Activated CD4-positive, alpha-beta T cell treated with anti-CD3 and anti-CD28 coated beads, Interleukin-2, Interleukin-4, amounts not matched to agents 100 ng/mL and 50 ng/mL, durations not matched to agents 16 hours and 8 hours (primary cell): ENCODE data around the gene MEIOC.

Experiments
- DNase-seq: peaks from one replicate; pipeline ENCODE4 v3.0.0-alpha.2; 2020; ENCODE audit warnings: low spot score

Gene MEIOC

DNA sequence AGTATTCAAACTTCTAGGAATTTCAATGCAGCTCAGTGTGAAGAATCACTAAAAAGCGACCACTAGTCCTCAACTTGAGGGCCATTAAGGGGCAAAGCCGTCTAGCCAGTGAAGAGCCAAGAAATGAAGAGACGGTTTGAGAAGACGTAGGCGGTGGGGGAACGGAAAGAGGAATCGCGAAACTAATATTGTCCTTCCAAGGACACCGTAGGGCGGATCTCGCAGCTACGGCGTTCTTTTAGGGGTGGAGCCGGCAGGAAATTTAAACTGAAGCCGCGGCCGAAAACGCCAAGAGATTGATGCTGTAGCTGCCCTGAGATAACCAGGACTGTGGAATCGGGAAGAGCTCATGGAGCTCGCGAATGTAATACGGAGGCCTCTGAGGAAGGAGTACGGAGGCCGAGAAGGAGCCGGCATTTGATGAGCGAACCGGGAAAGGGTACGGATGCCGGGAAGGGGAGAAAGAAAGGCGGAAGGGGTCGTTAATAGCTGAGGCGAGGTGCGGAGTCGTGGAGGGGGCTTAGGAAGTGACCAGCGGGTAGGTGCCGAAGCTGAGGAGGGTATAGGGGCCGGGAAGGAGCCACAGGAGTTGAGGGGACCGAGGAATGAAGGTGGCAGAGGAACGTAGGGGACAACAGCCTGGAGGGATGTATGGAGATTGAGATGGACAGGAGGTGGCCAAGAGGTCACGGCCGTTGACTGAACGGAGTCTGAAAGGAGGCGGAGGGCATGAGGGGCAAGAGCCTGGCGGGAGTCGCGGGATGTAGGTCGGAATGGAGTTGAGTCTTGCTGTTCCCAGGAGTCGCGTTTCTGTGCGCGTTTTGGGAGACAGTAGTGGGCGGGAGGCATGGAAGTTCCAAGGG lies 52.4 kb downstream of the MEIOC start, which contains the start of gene DBF4B:
DBF4B (plus strand) TSS at position 265 of the 863 bp plus-strand sequence; CDS start at position 421, 156 bp downstream.
- peak; percentile 91 for DNase-seq

DNA sequence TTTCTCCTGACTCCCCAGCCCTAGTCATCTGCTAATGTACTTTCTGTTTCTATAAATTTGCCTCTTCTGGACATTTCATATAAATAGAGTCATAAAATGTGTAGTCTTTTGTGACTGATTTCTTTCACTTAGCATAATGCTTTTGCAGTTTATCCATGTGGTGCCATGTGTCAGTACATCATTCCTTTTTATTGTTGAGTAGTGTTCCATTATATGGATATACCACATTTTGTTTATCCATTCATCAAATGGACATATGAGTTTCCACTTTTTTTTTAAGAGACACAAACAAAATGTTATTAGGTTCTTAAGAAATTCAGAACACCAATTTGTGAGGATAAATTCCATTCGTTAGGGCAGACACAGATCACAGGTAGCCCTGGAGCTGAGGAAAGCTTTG lies 63.2 kb downstream of the MEIOC start:
- DNase-seq = no peak

DNA sequence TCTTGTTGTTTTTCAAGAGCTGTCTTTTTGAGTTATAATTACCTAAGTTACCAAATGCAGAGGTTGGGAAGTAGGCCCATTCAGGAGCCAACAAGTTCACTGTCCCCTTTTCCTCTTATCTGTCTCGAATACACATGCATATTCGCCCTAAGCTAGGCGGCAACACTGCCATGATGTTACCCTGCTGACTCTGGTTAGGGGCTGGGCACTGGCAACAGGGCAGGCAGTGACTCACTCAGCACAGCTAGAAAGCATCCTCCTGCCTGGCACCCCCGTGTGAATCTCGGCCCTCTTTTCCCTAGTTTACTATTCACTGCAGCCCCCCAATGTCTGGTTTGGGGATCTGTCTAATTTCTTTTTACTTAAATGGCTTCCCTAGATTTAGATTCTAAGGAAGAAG lies 66.0 kb downstream of the MEIOC start:
- no peak for DNase-seq
